Stimulated activated CD8-positive, alpha-beta memory T cell treated with anti-CD3 and anti-CD28 coated beads, Interleukin-7, amount 100 ng/mL, for 1 hour (primary cell): Measurements from ENCODE around the gene RBMS1.

Source experiments
- DNase-seq, 2 donors: peaks; one replicate each; pipeline ENCODE4 v3.0.0-alpha.2; 2020; ENCODE audit warnings: low read depth in 2 of 2

RBMS1 gene

GRCh38 chr2:160224507-160224906, 269.1 kb downstream of the RBMS1 start:
- DNase-seq = no peak

- DNase-seq = no peak
Measured at GRCh38 chr2:160224060-160224459, 269.5 kb downstream of the RBMS1 start.

- DNase-seq = no peak
Measured at GRCh38 chr2:160223560-160223959, 270.0 kb downstream of the RBMS1 start.

GRCh38 chr2:160222546-160223283, 270.9 kb downstream of the RBMS1 start:
- DNase-seq = no peak
